GM23338 (cell line): ENCODE results near the gene CPNE8.

Experiments used
- CREB1 ChIP-seq: fragments of 250-450 bp; sonication (Bioruptor Pico); IDR thresholded peaks from 2 replicates; pipeline ENCODE4 v1.5.0; 2020; ENCODE audit warnings: low read depth, mild to moderate bottlenecking, moderate library complexity
- EZH2 ChIP-seq: fragments of 200-600 bp; sonication (generic); IDR thresholded peaks from one replicate; pipeline ENCODE4 v1.8.0; 2017; ENCODE audit warnings: antibody characterized with exemption, mild to moderate bottlenecking, low read depth; ENCODE audit not compliant: unreplicated experiment
- EZH2phosphoT487 ChIP-seq: fragments of 200-600 bp; sonication (generic); IDR thresholded peaks from one replicate; pipeline ENCODE4 v1.8.1; 2018; ENCODE audit warnings: antibody characterized with exemption; ENCODE audit not compliant: unreplicated experiment
- JUNB ChIP-seq: IDR thresholded peaks from one replicate; pipeline ENCODE4 v1.6.1; 2016; ENCODE audit warnings: antibody characterized with exemption; ENCODE audit not compliant: unreplicated experiment
- NANOG ChIP-seq: IDR thresholded peaks from 2 replicates; pipeline ENCODE4 v1.6.1; 2016; ENCODE audit warnings: antibody characterized with exemption, borderline replicate concordance
- POLR2AphosphoS5 ChIP-seq: IDR thresholded peaks from 2 replicates; pipeline ENCODE4 v1.6.1; 2016; ENCODE audit warnings: antibody characterized with exemption, low read depth
- STAT1 ChIP-seq: IDR thresholded peaks from one replicate; pipeline ENCODE4 v1.6.1; 2016; ENCODE audit warnings: antibody characterized with exemption; ENCODE audit not compliant: unreplicated experiment
- ZNF114 ChIP-seq: fragments of 250-450 bp; sonication (Bioruptor Pico); IDR thresholded peaks from 2 replicates; pipeline ENCODE4 v1.5.0; 2020; ENCODE audit warnings: mild to moderate bottlenecking, moderate library complexity
- TF ChIP-seq, protein P1 (sequence below), 2 experiments: fragments of 200-600 bp in 1 of 2; sonication (generic) in 1 of 2; conservative IDR thresholded peaks; 2 replicates each; pipeline versions ENCODE4 v1.5.1 to v1.6.1; 2016 to 2017; ENCODE audit warnings: antibody characterized with exemption in 2 of 2, low read depth in 2 of 2, mild to moderate bottlenecking in 2 of 2, moderate library complexity in 1 of 2
- TF ChIP-seq, protein P2 (sequence below): IDR thresholded peaks from one replicate; pipeline ENCODE4 v1.6.1; 2018; ENCODE audit warnings: antibody characterized with exemption; ENCODE audit not compliant: unreplicated experiment
- TF ChIP-seq, protein P3 (sequence below): IDR thresholded peaks from 2 replicates; pipeline ENCODE4 v1.6.1; 2016; ENCODE audit warnings: antibody characterized with exemption

DNA sequence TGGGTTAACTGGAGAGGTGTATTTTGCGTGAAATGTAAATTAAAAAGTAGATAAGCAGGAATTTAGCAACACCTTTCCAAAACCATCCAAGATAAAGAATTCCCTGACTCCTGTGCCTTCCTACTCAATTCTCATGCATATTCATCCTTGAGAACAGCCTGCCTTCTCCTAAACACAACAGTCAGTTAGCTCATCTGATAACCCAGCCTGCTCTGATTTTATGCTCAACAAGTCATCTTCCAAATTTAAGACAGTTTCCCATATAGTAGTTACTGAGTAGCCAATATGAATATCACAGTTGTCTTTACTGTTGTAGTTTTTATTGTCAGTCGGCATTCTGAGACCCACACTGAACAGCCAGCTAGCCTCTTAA, 27.1 kb downstream of the CPNE8 start:
- TF ChIP-seq POLR2AphosphoS5 (no peak), EZH2phosphoT487 (no peak), NANOG (no peak), JUNB (no peak), STAT1 (no peak), CREB1 (CRISPR knock-in tag) (no peak), EZH2 (no peak), ZNF114 (CRISPR knock-in tag) (no peak)
- TF ChIP-seq, protein P1, sequence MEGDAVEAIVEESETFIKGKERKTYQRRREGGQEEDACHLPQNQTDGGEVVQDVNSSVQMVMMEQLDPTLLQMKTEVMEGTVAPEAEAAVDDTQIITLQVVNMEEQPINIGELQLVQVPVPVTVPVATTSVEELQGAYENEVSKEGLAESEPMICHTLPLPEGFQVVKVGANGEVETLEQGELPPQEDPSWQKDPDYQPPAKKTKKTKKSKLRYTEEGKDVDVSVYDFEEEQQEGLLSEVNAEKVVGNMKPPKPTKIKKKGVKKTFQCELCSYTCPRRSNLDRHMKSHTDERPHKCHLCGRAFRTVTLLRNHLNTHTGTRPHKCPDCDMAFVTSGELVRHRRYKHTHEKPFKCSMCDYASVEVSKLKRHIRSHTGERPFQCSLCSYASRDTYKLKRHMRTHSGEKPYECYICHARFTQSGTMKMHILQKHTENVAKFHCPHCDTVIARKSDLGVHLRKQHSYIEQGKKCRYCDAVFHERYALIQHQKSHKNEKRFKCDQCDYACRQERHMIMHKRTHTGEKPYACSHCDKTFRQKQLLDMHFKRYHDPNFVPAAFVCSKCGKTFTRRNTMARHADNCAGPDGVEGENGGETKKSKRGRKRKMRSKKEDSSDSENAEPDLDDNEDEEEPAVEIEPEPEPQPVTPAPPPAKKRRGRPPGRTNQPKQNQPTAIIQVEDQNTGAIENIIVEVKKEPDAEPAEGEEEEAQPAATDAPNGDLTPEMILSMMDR (conservative IDR thresholded peaks at IDR 0.05; ENCODE audit: low read depth in 2 of 2), result no peak
- TF ChIP-seq, protein P2, sequence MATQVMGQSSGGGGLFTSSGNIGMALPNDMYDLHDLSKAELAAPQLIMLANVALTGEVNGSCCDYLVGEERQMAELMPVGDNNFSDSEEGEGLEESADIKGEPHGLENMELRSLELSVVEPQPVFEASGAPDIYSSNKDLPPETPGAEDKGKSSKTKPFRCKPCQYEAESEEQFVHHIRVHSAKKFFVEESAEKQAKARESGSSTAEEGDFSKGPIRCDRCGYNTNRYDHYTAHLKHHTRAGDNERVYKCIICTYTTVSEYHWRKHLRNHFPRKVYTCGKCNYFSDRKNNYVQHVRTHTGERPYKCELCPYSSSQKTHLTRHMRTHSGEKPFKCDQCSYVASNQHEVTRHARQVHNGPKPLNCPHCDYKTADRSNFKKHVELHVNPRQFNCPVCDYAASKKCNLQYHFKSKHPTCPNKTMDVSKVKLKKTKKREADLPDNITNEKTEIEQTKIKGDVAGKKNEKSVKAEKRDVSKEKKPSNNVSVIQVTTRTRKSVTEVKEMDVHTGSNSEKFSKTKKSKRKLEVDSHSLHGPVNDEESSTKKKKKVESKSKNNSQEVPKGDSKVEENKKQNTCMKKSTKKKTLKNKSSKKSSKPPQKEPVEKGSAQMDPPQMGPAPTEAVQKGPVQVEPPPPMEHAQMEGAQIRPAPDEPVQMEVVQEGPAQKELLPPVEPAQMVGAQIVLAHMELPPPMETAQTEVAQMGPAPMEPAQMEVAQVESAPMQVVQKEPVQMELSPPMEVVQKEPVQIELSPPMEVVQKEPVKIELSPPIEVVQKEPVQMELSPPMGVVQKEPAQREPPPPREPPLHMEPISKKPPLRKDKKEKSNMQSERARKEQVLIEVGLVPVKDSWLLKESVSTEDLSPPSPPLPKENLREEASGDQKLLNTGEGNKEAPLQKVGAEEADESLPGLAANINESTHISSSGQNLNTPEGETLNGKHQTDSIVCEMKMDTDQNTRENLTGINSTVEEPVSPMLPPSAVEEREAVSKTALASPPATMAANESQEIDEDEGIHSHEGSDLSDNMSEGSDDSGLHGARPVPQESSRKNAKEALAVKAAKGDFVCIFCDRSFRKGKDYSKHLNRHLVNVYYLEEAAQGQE, result no peak
- TF ChIP-seq, protein P3, sequence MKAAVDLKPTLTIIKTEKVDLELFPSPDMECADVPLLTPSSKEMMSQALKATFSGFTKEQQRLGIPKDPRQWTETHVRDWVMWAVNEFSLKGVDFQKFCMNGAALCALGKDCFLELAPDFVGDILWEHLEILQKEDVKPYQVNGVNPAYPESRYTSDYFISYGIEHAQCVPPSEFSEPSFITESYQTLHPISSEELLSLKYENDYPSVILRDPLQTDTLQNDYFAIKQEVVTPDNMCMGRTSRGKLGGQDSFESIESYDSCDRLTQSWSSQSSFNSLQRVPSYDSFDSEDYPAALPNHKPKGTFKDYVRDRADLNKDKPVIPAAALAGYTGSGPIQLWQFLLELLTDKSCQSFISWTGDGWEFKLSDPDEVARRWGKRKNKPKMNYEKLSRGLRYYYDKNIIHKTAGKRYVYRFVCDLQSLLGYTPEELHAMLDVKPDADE, result no peak
